Measurements from ENCODE around the gene IL18R1.

The IL18R1 gene

DNA sequence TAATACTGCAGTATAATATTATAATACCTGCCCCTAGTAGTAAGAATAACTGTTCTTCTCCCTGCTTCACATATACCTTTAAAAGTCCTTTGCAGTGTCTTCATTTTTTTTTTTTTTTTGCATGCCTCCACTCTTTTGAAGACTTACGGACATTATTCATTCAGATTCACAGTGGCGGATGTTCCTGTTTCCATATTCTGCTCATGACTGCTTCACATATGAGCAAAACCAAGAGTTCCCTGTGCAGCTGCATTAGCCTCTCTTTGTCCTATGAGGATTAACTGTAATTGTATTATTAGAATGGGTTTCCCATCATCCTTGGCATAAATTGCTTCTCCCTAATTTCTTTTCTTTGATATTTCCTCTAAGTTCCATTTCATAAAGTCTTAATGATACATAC lies 80.1 kb downstream of the IL18R1 start:
- DNase-seq, result no peak

DNA sequence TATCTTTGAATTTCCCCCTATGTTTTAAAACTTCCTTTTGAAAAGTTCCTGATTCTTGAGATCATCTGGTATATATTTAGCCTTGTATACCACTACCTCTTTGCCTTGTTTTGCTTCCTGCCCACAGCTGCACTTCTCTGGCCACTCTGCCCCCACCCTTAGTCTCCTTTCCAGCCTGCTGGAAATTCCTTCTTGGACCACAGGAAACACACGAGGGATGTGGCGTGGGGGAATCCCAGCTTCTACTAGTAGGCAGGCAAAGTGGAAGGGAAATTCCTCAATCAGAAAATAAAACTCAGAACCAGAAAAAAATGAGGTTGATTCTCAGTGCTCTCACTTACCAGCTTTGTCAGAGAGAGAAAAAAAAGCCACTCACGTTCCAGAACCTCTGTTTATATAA lies 80.7 kb downstream of the IL18R1 start:
- no peak for DNase-seq

GRCh38 chr2:102437122-102437521 lies 81.5 kb downstream of the IL18R1 start:
- no peak for DNase-seq

DNA sequence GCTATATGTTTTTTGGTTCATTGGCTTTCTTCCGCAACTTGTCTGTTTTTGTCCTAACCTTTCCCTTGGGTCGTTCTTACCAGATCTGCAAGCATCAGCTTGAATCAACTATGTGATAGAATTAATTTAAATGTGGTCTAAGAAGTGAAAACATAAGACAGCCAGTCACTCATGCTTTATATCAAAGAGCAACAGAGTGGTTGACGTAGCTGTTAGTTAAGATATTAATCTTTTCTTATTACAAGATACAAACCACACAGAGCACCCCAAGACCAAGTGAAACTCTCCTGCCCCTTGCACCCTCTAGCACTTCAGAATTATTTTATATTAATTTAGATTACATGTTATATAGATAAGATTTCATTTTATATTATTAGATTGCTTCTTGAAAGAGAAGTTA lies 82.5 kb downstream of the IL18R1 start:
- DNase-seq, result no peak

DNA sequence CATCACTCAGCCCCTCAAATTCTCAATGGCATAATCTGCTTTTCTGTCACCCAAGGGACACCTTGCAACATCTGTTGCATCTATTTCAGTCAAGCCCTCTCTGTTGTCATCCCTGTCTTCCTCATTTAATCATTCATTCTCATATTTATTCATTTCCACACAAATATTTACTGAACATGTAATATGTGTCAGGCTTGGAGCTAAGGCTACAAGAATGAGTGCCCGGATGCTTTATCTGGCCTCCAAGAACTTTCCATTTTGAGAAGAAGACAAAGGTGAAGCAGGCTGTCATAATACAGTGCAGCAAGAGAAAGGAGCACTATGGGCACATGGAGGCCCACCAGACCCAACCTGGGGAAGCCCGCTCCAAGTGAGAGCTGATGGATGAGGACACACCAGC lies 83.0 kb downstream of the IL18R1 start:
- DNase-seq, result no peak

GRCh38 chr2:102439065-102439695 lies 83.6 kb downstream of the IL18R1 start:
- no peak for DNase-seq

- no peak for DNase-seq
Observed at GRCh38 chr2:102442967-102443828, 87.6 kb downstream of the IL18R1 start.

DNA sequence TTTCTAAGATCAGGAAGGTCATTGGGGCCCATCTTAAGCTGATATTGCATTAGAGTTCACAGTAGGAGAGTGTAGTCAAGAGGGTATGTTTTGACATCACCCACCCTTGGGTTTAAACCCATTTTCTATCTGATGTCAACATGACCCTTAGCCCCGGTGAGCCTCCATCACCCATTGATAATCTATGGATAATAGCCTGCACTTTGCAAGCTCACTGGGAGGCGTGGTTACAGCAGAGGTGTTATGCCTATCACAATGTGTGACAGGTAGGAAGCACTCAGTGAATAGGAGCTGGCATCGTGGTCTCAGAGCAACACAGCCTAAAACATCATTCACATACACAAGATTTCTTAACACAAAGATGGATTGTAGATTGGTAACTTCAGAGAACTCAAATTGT lies 88.6 kb downstream of the IL18R1 start:
- DNase-seq, result no peak

- no peak for DNase-seq
Observed at GRCh38 chr2:102446936-102447335, 91.3 kb downstream of the IL18R1 start.

Data from DMS 273 treated with DMSO at 0.1 percent for 48 hours (cell line).